DMS153 treated with DMSO at 0.1 percent for 48 hours (cell line): ENCODE measurements around the gene SLC2A9.

Experiments
- DNase-seq: peaks from one replicate; lab custom pipeline; 2025; ENCODE audit not compliant: unreplicated experiment; lab: John Stamatoyannopoulos, UW

SLC2A9 gene

DNA sequence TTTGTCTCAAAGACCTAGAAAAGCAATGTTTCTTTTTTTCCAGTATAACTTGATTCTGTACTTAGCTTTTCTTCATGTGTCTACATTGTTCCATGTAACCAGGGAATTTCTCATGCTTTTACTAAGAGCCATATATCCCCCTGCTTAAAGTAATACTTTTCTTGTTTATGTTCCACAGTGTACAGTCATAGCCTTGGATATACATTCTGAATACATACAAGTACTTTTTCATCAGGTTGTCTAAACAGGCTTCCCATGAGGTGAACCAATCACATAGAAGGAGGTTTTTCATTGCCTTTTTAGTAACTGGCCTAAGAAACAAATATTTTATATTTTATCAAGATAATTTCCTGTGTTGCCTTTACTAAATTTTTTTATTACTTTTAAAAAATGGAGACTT lies 52.8 kb downstream of the SLC2A9 start:
- DNase-seq, result no peak

DNA sequence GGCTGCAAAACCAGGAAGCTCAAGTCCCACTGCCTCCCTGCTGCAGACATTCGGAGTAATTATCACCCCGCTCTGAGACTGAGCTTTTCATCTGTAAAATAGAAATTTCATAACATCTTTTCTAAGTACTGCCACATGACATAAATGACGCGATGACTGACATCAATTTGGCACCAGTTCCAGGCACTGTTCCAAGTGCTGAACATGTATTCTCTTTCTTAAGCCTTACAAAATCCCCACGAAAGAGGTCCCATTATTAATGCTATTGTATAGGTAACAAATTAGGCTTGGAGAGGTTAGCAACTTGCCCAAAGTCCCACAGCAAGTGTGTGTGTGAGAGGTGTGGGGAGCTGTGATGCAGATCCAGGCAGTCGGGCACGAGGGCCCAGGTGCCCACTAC lies 56.4 kb downstream of the SLC2A9 start:
- DNase-seq, result no peak

DNA sequence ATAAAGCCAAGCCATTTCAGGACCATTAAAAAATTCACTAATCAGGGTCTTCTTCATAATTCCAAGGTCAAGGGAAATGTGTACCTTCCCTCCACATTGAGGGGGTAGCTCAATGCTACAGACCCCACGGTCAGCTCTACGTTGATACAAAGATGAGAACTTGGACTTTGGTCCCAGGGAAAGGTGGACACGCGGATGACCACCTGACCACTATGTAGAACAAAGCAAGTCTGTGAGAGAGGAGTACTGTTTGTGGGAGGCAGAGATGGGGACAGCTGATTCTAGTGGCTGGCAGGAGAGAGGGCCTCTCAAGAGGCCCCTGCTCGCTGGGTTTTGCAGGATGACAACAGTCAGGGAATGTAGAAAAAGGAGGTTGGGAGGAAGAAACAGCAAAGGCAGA lies 58.0 kb downstream of the SLC2A9 start:
- DNase-seq, result no peak

DNA sequence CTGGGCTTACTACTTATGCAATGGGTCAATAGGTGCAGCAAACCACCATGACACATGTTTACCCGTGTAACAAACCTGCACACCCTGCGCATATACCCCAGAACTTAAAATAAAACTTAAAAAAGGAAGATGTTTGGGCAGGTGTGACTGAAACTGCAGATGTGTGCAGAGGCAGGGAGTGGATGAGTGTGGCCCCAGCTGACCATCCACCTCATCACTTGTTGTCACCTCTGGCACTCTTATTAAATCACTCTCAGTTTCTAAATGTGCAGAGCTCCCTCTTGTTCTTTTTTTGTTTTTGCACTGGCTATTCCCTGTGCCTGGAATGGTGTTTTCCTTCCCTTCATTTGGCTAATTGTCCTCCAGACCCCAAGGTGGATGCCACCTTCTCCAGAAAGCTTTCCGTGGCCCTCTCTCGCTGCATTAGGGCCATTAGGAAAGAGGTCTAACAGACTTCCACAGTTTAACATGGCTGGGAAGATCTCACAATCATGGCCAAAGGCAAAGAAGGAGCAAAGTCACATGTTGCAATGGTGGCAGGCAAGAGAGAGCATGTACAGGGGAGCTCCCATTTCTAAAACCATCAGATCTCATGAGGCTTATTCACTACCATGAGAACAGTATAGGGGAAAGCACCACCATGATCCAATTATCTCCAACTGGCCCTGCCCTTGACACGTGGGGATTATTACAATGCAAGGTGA lies 58.5 kb downstream of the SLC2A9 start:
- no peak for DNase-seq

DNA sequence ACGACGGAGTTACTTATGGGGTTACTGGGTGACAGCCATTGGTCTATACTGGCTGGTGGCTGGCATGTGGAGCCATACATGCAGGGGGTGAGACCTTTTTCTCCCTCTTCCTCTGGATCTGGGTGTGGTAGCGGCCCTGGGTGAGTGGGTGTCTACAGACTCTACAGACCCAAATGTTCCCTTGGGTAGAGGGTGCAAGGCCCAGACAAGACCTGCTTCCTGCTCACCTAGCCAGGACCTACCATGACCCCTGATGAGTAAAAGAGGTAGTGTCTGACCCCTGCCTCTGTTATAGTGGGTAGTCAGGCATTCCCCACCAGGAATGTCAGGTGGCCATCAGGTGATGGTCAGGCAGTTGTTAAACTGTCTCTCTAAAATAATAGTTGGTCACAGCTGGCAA lies 66.8 kb downstream of the SLC2A9 start:
- no peak for DNase-seq

DNA sequence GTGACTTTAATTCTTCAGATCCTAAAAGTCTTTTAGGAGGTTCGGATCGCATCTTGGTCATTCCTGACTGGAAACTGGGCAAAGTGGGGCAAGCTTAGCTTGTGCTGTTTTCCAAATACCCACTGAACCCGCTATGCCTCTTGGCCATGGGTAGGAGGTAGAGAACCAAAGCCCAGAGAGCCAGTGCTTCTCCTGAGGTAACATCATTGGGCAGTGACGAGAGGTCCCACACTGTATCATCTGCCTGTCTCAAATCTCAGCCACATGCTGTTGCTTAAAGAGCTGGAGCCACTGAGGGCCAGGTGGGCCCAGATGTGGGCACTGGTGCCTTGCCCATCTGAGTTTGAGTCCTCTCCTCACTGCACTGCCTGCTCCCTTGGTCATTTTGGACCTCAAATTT lies 68.2 kb downstream of the SLC2A9 start:
- no peak for DNase-seq

DNA sequence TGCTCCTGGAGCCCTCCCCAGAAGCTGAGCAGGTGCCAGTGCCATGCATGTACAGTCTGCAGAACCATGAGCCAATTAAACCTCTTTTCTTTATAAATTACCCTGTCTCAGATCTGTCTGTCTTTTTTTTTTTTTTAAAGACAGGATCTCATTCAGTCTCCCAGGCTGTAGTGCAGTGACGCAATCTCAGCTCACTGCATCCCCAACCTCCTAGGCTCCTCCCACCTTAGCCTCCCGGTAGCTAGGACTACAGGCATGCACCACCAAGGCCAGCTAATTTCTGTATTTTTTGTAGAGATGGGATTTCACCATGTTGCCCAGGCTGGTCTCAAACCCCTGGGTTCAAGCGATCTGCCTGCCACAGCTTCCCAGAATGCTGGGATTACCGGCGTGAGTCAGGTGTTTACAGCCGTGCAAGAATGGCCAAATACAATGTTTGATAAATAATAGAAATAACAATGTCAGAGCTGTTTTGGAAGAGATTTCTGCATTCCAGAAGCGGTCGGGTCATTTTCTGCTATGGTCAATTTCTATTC lies 68.8 kb downstream of the SLC2A9 start:
- no peak for DNase-seq

DNA sequence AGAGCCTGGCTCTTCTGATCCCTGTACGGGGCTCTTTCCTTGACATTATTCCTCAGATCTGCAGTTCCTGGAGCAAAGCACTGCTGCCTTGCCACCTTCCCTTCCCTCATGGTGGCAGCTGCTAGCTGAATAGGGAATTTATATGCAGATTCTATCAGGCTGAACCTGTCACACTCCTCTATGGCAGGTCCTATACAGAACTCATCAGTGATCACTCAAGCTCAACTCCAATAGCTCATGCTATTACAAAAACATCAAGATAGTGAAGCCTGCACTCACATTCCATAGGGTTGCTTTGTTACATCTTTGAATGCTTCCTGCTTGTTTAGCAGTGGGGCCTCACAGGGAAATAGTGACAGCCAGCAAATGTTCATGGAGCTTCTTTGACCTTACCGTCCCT lies 71.7 kb downstream of the SLC2A9 start:
- no peak for DNase-seq

DNA sequence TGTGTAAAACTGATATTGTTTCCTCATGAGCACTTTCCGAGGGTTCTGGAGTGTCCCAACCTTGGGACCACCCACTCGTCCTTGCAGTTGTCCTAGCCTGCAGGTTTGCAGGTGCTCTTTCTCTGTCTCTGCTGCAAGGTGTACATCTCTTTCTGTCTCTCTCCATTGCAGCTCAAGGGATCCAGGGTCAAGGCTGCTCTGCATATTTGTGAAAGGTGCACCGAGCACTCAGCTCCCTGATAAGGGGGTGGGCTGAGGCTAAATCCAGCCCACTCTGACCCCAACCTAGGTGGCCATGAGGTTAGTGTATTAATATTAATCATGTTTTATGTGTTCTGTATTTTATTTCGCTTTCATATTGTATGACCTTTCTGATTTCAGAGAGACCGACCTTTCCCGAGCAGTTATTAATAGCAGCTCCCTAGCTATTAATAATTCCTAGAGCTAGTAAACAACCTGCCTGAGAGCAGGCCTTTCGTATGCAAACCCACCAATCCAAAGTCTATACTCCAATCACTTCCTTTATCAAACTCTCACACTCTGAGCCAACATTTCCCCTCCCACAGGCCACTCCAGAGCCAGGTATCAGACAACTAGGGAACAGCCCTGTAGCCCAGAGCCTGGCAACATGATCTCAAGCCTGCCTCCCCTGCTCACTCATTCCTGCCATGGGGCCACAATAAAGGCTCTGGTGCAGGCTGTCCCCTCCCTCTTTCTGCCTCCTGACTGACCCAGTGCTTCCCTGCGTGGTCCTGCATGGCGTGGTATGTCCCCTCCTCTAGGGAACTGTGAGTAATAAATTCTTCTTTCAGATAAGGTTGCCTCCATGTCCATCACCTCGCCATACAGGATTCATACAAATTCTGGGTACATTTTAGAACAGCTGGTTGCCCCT lies 73.9 kb downstream of the SLC2A9 start:
- DNase-seq, result no peak

DNA sequence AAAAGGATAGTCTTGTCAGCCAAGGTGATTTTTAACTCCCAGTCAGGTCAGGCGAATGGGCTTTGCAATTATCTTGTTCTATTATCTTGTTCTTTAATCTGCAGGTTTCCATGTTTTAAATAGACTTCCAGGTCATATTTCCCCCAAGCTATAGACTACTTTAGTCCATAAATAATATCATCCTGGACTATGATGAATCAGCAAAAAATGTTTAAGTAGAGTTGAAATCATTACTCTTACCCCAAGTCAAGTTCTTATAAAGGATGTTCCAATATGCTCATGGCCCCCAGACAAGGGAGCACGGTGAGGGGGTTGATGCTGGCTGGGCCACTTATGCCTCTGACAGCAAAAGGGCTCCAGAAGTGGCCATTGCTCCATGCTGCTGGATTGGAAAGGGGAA lies 75.1 kb downstream of the SLC2A9 start:
- DNase-seq, result no peak

DNA sequence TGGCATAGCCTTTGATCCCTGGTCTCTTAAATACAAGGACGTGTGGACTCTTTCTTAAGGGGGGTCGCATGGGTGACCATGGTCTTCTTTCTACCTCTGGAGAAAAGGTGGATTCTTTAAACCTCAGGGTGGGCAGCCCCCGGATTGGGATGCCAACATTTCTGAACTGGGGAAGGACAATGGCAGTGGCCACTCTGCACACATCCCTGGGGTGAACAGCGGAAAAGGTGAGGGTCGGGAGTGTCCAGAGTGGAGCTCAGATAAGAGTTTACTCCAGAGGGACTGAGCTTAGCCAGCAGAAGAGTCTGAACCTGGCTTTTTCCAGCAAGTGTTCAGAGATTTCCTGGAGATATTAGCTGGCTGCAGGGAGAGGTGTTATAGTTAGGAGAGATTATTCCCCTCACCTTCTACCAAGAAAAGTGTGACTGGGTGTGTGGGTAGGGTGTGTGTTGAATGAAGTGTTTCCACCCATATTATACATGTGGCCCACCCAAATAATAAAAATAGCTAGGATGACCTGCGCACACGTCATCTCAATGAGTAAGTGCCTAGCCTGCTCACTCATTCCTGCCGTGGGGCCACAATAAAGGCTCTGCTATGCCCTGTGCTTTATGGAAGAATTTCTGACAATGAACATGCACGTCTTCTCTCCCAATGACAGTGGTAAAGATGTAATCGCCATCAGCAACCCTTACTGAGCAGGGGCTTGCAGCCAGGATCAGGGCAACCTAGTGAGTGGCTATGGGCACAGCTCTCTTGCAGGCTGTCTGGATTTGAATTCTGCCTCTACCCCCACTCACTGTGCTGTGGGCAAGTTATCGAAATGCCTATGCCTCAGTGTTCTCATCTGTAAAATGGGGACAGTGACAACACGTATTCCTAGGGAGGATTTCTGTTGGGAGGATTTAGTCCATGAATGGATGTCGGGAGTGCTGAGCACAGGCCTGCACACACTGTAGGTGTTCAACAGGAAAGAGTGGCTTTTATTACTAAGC lies 76.6 kb downstream of the SLC2A9 start:
- no peak for DNase-seq

DNA sequence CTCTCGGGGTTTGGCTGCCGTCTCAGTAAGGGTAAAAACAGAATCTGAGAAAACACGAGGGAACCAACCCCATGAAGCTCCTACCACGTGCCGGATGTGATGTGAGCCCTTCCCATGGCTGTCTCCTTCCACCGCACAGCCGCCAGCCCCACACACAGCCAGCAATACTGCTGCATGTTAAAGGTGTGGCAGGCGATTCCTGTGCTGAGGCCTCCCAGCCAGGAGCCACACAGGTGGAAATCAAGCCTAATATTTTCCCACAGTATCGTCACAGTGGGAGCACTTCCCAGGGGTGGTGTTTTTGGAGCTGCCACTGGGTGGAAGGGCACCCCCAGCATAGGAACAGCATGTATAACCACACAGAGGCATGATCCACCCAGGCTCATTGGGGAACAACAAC lies 77.5 kb downstream of the SLC2A9 start:
- no peak for DNase-seq

DNA sequence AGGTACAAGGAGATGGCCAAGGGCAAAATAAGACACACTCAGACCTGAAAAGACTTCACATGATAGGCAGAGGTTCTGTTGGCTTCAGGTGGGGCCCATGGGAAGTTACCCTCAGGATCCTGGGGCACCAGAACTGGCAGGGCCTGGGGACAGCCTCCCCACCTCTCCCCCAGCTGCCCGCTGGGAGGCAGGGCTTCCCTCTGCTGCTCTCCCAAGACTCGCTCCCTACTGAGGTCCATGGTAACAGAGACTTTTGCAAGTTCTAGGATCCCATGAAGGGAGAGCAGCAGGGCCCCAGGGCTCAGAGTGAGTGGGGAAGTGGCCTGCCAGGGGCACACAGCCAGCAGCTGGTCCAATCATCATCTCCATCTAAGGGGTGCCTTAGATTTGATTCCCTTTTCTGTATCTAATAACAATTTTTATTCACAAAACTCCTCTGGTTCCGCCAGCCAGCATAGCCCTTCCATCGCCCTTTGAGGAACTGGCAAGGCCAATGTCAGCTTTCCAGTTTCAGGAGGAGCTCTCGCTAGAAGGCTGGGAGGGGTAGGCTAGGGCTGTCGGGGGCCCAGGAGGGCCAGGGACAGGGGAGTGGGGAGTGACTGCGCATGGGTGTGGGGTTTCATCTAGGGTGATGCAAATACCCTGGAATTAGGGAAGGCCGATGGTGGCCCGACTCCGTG lies 78.2 kb downstream of the SLC2A9 start:
- DNase-seq, result no peak

DNA sequence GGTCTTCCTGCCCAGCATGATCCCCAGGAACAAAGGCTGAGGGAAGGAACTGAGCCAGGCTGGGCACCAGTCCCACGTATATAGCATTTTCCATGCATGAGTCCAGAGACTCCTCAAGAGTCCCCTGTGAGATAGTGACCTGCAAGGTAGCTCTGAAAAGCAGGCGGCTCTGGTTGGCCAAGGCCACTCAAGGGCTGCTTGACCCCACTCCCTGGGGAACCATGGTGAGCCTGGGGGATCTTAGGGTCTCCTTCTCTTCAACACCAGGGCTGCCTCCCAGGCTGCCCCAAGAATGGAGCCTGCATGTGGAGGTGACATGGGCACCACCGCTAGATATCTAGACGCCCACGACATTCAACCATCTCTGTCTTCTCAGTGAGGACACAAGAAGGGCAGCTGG lies 79.2 kb downstream of the SLC2A9 start:
- no peak for DNase-seq

DNA sequence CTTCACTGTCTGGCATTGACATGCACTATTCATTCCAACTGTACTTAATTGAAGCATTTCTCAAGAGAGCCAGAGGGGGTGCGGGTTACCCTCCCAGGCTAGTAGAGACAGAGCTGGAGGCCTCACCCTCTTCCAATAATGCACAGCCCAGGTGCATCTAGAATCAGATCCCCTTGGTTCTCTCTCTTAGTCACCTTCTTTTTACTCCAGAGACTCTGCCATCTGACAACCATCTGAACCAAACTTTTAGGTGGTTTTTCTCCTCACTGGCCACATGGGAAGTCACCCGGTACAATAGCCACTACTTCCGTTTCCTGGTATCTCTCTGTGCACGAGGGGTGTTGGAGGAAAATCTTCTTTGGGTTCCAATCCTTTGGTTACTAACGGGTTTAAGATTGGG lies 81.3 kb downstream of the SLC2A9 start:
- no peak for DNase-seq

DNA sequence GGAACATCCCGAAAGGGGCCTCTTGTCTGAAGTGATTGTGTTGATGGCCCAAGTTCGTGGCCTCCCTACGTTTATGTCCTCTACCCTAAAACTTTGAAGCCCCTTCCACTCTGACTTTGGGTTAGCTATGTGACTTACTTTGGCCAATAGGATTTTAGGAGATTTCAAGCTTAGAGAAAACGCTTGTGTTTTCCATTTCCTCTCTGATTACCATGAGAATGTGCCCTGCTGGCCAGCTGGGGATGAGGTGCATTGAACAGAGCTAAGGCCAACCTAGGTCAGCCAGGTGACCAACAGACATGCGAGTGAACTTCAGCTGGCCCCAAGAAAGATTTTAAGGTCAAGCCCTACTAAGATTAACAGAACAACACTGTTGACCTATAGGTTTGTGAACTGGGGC lies 82.4 kb downstream of the SLC2A9 start:
- no peak for DNase-seq

DNA sequence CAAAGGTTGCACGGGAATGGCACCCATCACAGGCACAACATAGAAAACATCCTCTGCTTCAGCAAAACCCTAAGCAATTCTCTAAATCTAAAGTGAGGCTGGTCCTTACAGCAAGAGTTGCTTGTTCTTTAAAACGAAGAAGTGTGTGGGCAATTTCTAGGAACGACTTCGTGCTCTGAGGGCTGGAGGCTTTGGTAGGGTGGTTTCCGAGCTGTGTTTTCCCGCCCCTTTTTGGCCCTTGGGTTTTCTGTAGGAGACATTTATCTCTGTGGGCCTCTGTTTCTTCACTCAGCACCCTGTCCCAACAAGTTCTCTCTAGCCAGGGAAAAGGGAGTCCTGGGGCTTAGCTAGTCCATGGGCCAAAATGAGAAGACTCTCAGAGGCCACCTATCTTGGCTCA lies 84.2 kb downstream of the SLC2A9 start:
- DNase-seq, result no peak

DNA sequence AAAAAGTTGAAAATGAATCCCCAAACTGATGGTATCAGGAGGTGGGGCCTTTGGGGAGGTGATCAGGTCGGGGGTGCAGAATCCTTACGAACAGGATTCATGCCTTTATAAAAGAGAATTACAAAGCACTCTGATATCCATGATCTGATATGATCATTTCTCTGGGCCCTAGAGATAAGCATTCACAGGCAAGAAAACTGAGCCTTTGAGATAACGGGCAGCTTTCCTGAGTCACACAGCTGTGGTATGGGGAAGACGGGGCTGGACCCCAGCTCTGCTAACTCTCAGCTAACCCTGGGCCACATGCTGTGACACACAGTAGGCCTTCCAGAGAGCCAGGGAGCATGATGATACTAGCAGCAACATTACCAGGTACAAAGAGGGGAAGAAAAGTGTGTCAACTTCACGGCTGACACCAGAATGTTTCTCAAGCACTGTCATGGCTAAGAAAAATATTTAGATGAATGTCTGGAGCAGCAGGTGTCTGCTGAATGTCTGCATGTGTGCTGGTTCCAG lies 85.1 kb downstream of the SLC2A9 start:
- DNase-seq, result no peak

DNA sequence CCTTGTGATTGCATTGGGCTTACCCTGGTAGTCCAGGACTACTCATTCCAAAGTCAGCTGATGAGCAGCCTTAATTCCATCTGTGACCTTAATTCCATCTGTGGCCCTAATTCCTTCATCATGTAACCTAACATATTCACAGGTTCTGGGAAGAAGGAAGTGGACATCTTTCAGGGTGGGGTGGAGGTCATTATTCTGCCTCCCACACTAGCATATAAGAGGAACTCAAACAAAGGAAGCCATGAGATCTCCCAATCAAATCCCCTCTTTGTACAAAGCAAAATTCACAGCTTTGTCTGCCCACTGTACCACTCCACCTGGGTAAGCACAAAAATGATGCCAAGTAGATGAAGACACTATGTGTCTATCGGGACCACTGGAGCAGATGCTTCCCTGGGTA lies 87.3 kb downstream of the SLC2A9 start:
- DNase-seq, result no peak

DNA sequence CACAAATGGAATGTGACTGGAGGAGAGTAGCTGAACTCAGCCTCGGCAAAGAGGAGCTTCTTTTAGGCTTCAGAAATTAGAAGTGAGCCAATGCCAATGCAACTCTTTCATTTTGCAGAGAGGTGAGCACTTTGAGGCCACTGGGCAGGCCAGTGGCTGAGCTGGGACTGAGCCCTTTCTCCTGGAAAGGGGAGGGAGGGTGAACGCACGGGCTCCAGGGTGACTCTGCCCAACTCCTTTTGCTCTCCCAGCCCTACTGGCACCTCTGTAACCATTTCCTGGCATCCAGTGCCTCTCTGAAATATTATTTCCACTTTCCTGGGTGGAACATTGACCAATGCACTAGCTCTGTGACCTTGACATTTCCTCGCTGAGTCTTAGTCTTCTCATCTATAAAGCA lies 88.1 kb downstream of the SLC2A9 start:
- DNase-seq, result no peak
